Endothelial cell of umbilical vein (primary cell): ENCODE results near the gene MCF2L. TPM values are rescaled to one million over a fixed set of nuclear protein-coding genes. Genes with fewer than 3 reads are reported as not detected.

Experiments used
- BruUV-seq: library from RNA; stranded (reverse); fragments of 400-500 nt; replicated peaks from 2 replicates; lab custom pipeline; 2021; lab: Mats Ljungman, UMichigan
- CTCF ChIA-PET: fragments of 300-600, 350-600 bp; sonication (Branson Sonifier 250); formaldehyde crosslinking; loops from one replicate; lab custom pipeline; 2021; ENCODE audit warnings: antibody characterized with exemption, inconsistent platforms; lab: Charles Lee
- POLR2A ChIA-PET: fragments of 300-600, 350-600 bp; sonication (Branson Sonifier 250); formaldehyde crosslinking; loops from one replicate; lab custom pipeline; 2021; ENCODE audit warnings: antibody characterized with exemption, inconsistent platforms; lab: Charles Lee
- DNase-seq: peaks from one replicate; pipeline ENCODE4 v3.0.0-alpha.2; 2011; ENCODE audit warnings: low read depth, low spot score
- FAIRE-seq: peaks from 2 replicates; lab custom pipeline; 2011; peaks lifted over from hg19 to GRCh38; lab: Jason Lieb, UNC
- H2AFZ ChIP-seq: 2 replicates; pipeline ENCODE4 v1.6.0; 2012; ENCODE audit warnings: low read depth, low read length, control low read depth, inconsistent platforms
- H3K27ac ChIP-seq: 2 replicates; pipeline ENCODE4 v1.5.1; 2011; ENCODE audit warnings: low read depth, mild to moderate bottlenecking, control low read depth, low read length, moderate library complexity; ENCODE audit not compliant: insufficient read depth
- H3K27me3 ChIP-seq, 2 experiments: 2 replicates each; pipeline versions ENCODE4 v1.6.0 to v1.6.1; 2011; ENCODE audit warnings: low read length in 2 of 2, mixed read lengths in 1 of 2; ENCODE audit not compliant: control insufficient read depth in 2 of 2, insufficient read depth in 2 of 2
- H3K36me3 ChIP-seq, 2 experiments: 2 replicates in 1 of 2; 3 replicates in 1 of 2; pipeline ENCODE4 v1.5.1; 2011; ENCODE audit warnings: low read length in 2 of 2, mild to moderate bottlenecking in 1 of 2, moderate library complexity in 1 of 2; ENCODE audit not compliant: control insufficient read depth in 2 of 2, insufficient read depth in 2 of 2; ENCODE audit errors: extremely low read depth in 1 of 2
- H3K4me1 ChIP-seq: 3 replicates; pipeline ENCODE4 v1.5.1; 2011; ENCODE audit warnings: mild to moderate bottlenecking, low read length; ENCODE audit not compliant: control insufficient read depth, insufficient read depth; ENCODE audit errors: extremely low read depth
- H3K4me2 ChIP-seq: 2 replicates; pipeline ENCODE4 v1.6.1; 2011; ENCODE audit warnings: low read length, control low read depth, mixed read lengths; ENCODE audit not compliant: insufficient read depth
- H3K4me3 ChIP-seq, 3 experiments: fragments of 200-600 bp in 1 of 3; sonication (generic), shearing (Covaris generic) in 1 of 3; replicated peaks in 1 of 3; 2 replicates each; pipeline ENCODE4 v1.5.1; 2011 to 2016; ENCODE audit warnings: control low read depth in 3 of 3, low read length in 3 of 3, mild to moderate bottlenecking in 2 of 3, inconsistent platforms in 1 of 3, low read depth in 1 of 3, moderate library complexity in 1 of 3; ENCODE audit not compliant: insufficient read depth in 1 of 3
- H3K79me2 ChIP-seq: 2 replicates; pipeline ENCODE4 v1.6.0; 2012; ENCODE audit warnings: low read length, inconsistent platforms; ENCODE audit not compliant: control insufficient read depth, insufficient read depth
- H3K9ac ChIP-seq: replicated peaks from 2 replicates; pipeline ENCODE3; 2011; ENCODE audit warnings: low read length, control low read depth; ENCODE audit not compliant: insufficient read depth; ENCODE audit errors: extremely low read depth
- H3K9me1 ChIP-seq: replicated peaks from 3 replicates; pipeline ENCODE4 v1.6.0; 2011; ENCODE audit warnings: mild to moderate bottlenecking, low read length; ENCODE audit not compliant: control insufficient read depth, insufficient read depth; ENCODE audit errors: extremely low read depth
- H3K9me3 ChIP-seq: replicated peaks from 2 replicates; pipeline ENCODE4 v1.5.1; 2012; ENCODE audit warnings: low read length, inconsistent platforms; ENCODE audit not compliant: control insufficient read depth, insufficient read depth
- H4K20me1 ChIP-seq: replicated peaks from 2 replicates; pipeline ENCODE3; 2011; ENCODE audit warnings: mild to moderate bottlenecking, low read length; ENCODE audit not compliant: control insufficient read depth, insufficient read depth; ENCODE audit errors: extremely low read depth
- CTCF ChIP-seq, 2 donors: IDR thresholded peaks; 1 replicate in 1 of 2; 2 replicates in 1 of 2; pipeline ENCODE4 v1.5.1; 2011; ENCODE audit warnings: low read length in 2 of 2, mild to moderate bottlenecking in 2 of 2, moderate library complexity in 2 of 2, control low read depth in 1 of 2, inconsistent platforms in 1 of 2, low read depth in 1 of 2; ENCODE audit not compliant: insufficient read depth in 1 of 2; ENCODE audit errors: extremely low read depth in 1 of 2
- EZH2 ChIP-seq: IDR thresholded peaks from 2 replicates; pipeline ENCODE4 v1.6.1; 2012; ENCODE audit warnings: borderline replicate concordance, low read depth, mild to moderate bottlenecking, moderate library complexity, low read length, inconsistent platforms; ENCODE audit not compliant: severe bottlenecking
- FOS ChIP-seq: IDR thresholded peaks from 2 replicates; pipeline ENCODE4 v1.6.1; 2011; ENCODE audit warnings: mild to moderate bottlenecking, low read length, moderate library complexity, borderline replicate concordance; ENCODE audit not compliant: insufficient read depth
- GATA2 ChIP-seq: IDR thresholded peaks from 2 replicates; pipeline ENCODE4 v1.7.0; 2011; ENCODE audit warnings: low read depth, mild to moderate bottlenecking, moderate library complexity, mixed read lengths, low read length; ENCODE audit not compliant: insufficient read length, insufficient read depth
- JUN ChIP-seq: IDR thresholded peaks from 2 replicates; pipeline ENCODE4 v1.6.1; 2011; ENCODE audit warnings: borderline replicate concordance, low read depth; ENCODE audit not compliant: insufficient read length, insufficient read depth
- MAX ChIP-seq: IDR thresholded peaks from 2 replicates; pipeline ENCODE4 v1.6.1; 2011; ENCODE audit not compliant: insufficient read depth, insufficient read length
- MYC ChIP-seq: IDR thresholded peaks from one replicate; pipeline ENCODE4 v1.6.1; 2011; ENCODE audit warnings: mild to moderate bottlenecking, low read depth, low read length
- POLR2A ChIP-seq: IDR thresholded peaks from 2 replicates; pipeline ENCODE4 v1.6.1; 2012; ENCODE audit warnings: low read depth, mild to moderate bottlenecking, control low read depth, low read length
- POLR2AphosphoS5 ChIP-seq: IDR thresholded peaks from 2 replicates; pipeline ENCODE4 v1.6.1; 2012; ENCODE audit warnings: low read depth, mild to moderate bottlenecking, control low read depth, low read length, moderate library complexity; ENCODE audit not compliant: insufficient read depth
- dilution Hi-C: fragments of 300-500 bp; cut with MboI; formaldehyde crosslinking; loops from one replicate; pipeline ENCODE4 v1.15.0; 2019; ENCODE audit warnings: low sequenced_read_pairs; ENCODE audit not compliant: extremely low pct_ligation_motif_present
- intact Hi-C: fragments of 100-400 bp; cut with micrococcal nuclease; formaldehyde crosslinking; loops from one replicate; pipeline ENCODE4 v1.10.0; 2022
- polyA plus RNA-seq, 4 experiments: library from polyadenylated mRNA; depleted of rRNA in 3 of 4; stranded (reverse) in 3 of 4; unstranded in 1 of 4; fragments of >200 nt; gene quantifications; 2 replicates each; pipeline versions ENCODE4 v1.2.1 to v1.2.3, GENCODE V29; 2011 to 2012; ENCODE audit warnings: missing spikeins in 1 of 4
- total RNA-seq: library from RNA; stranded (reverse); gene quantifications from 2 replicates; pipeline ENCODE4 v1.2.3, GENCODE V29; 2021

MCF2L gene
- total and polyA plus RNA-seq, 2 donors (not counting 3 experiments of a cell fraction or from before 2014, with no cell fraction given): 0.33 to 0.58 TPM

- Histone ChIP-seq H3K36me3 (no peaks in the 10 kb centered on the region), H3K4me3 (no peak overlapping the region), H3K4me2 (no peak overlapping the region), H2AFZ (no peak overlapping the region), H3K4me1 (no peaks in the 10 kb centered on the region), H3K27me3 (no peaks in the 10 kb centered on the region), H3K27ac (no peak overlapping the region), H3K79me2 (no peaks in the 10 kb centered on the region), H3K9me1 (no peaks in the 10 kb centered on the region), H3K9ac (no peak overlapping the region), H4K20me1 (no peaks in the 10 kb centered on the region), H3K9me3 (no peaks in the 10 kb centered on the region)
- no peak for FAIRE-seq
- BruUV-seq: no TSS peak
- dilution Hi-C loops: no loop called here
- CTCF ChIA-PET: no interaction called here
- DNase-seq: no peak
- intact Hi-C loops: no loop called here
- POLR2A ChIA-PET: no interaction called here
- TF ChIP-seq EZH2: no peak
- no peak for TF ChIP-seq MAX
- TF ChIP-seq POLR2A: no peak
- TF ChIP-seq FOS: no peak
- no peak for TF ChIP-seq JUN
- no peak for TF ChIP-seq POLR2AphosphoS5
- no peak for TF ChIP-seq CTCF (IDR thresholded peaks at IDR 0.05; ENCODE audit: extremely low read depth in 1 of 2, insufficient read depth in 1 of 2, low read depth in 1 of 2, low read length in 2 of 2)
- no peak for TF ChIP-seq MYC
- TF ChIP-seq GATA2: no peak
Observed at GRCh38 chr13:113058988-113059850, 90.2 kb downstream of the MCF2L start.
